K562 (cell line): ENCODE measurements around the gene COL1A1. TPM values are rescaled to one million over a fixed set of nuclear protein-coding genes. Genes with fewer than 3 reads are reported as not detected.

Experiments used
- C11orf30 ChIP-seq: fragments of 450-650 bp; IDR thresholded peaks from 2 replicates; pipeline ENCODE4 v1.6.1; 2016; ENCODE audit warnings: low read depth, mild to moderate bottlenecking
- CBX2 ChIP-seq: fragments of 200-600 bp; sonication (generic); IDR thresholded peaks from one replicate; pipeline ENCODE4 v1.6.1; 2012; ENCODE audit warnings: mild to moderate bottlenecking, low read length, inconsistent platforms; ENCODE audit not compliant: insufficient read depth, poor library complexity, severe bottlenecking
- CBX3 ChIP-seq, 2 experiments: IDR thresholded peaks; 1 replicate in 1 of 2; 2 replicates in 1 of 2; pipeline ENCODE4 v1.6.1; 2012; ENCODE audit warnings: inconsistent platforms in 2 of 2, low read length in 2 of 2, borderline replicate concordance in 1 of 2, control low read depth in 1 of 2
- CCAR2 ChIP-seq: fragments of 200-400 bp; formaldehyde crosslinking; IDR thresholded peaks from 2 replicates; pipeline ENCODE4 v1.6.1; 2017; ENCODE audit warnings: mild to moderate bottlenecking, low read depth, low read length
- FOXA1 ChIP-seq: fragments of 450-650 bp; IDR thresholded peaks from 2 replicates; pipeline ENCODE4 v1.6.1; 2016; ENCODE audit warnings: mild to moderate bottlenecking, borderline replicate concordance
- HDAC8 ChIP-seq: fragments of 450-650 bp; IDR thresholded peaks from 2 replicates; pipeline ENCODE4 v1.6.1; 2016; ENCODE audit warnings: mild to moderate bottlenecking, missing genetic modification characterization, moderate library complexity, missing compliant biosample characterization
- MTF1 ChIP-seq: fragments of 250-450 bp; sonication (Bioruptor Pico); IDR thresholded peaks from 2 replicates; pipeline ENCODE4 v1.9.0; 2021; ENCODE audit warnings: moderate library complexity, mild to moderate bottlenecking, inconsistent platforms, borderline replicate concordance
- PHF20 ChIP-seq: fragments of 450-650 bp; IDR thresholded peaks from 2 replicates; pipeline ENCODE4 v1.6.1; 2018; ENCODE audit not compliant: partially characterized antibody
- PYGO2 ChIP-seq: fragments of 450-650 bp; IDR thresholded peaks from 2 replicates; pipeline ENCODE4 v1.6.1; 2016; ENCODE audit warnings: mild to moderate bottlenecking, missing genetic modification characterization, moderate library complexity, missing compliant biosample characterization
- RB1 ChIP-seq: fragments of 450-650 bp; IDR thresholded peaks from 2 replicates; pipeline ENCODE4 v1.6.1; 2017; ENCODE audit warnings: low read depth, mild to moderate bottlenecking
- SREBF1 ChIP-seq: fragments of 150-350 bp; IDR thresholded peaks from 2 replicates; pipeline ENCODE4 v1.6.1; 2014; ENCODE audit warnings: antibody characterized with exemption, low read depth, low read length, borderline replicate concordance
- TGIF2 ChIP-seq: sonication (generic); formaldehyde crosslinking; IDR thresholded peaks from 2 replicates; pipeline ENCODE4 v1.8.1; 2022; ENCODE audit warnings: mild to moderate bottlenecking, missing genetic modification reagents, moderate library complexity
- ZNF12 ChIP-seq: sonication (generic); formaldehyde crosslinking; IDR thresholded peaks from 2 replicates; pipeline ENCODE4 v1.4.0; 2020; ENCODE audit warnings: mild to moderate bottlenecking, missing genetic modification reagents
- ZNF274 ChIP-seq: IDR thresholded peaks from 2 replicates; pipeline ENCODE4 v1.6.1; 2011; ENCODE audit warnings: low read depth, mild to moderate bottlenecking, low read length, moderate library complexity, borderline replicate concordance
- polyA plus RNA-seq, 8 experiments: library from polyadenylated mRNA; depleted of rRNA in 4 of 8; stranded (reverse) in 5 of 8; unstranded in 3 of 8; fragments of >200 nt; fragmentation: Nextera tagmentation in 2 of 8; fragmentation: Illumina TruSeq in 1 of 8; extraction: Ambion mirVana in 2 of 8; extraction: Trizol in 1 of 8; gene quantifications; 2 replicates each; pipeline versions ENCODE4 v1.2.1 to v1.2.3, GENCODE V29; 2011 to 2014; ENCODE audit warnings: inconsistent platforms in 1 of 8, missing spikeins in 1 of 8
- total RNA-seq, 7 experiments: library from RNA; depleted of rRNA in 6 of 7; stranded (reverse); fragments of >200 nt in 6 of 7; fragmentation: Illumina TruSeq in 2 of 7; extraction: Trizol in 2 of 7; gene quantifications; 2 replicates each; pipeline versions ENCODE4 v1.2.1 to v1.2.3, GENCODE V29; 2011 to 2021; ENCODE audit warnings: low replicate concordance in 1 of 7
- TF ChIP-seq, protein P1 (sequence below): fragments of 450-650 bp; IDR thresholded peaks from 2 replicates; pipeline ENCODE4 v1.6.1; 2017; ENCODE audit warnings: mild to moderate bottlenecking, moderate library complexity
- TF ChIP-seq, protein P2 (sequence below): sonication (generic); formaldehyde crosslinking; IDR thresholded peaks from 2 replicates; pipeline ENCODE4 v1.8.0; 2022; ENCODE audit warnings: mild to moderate bottlenecking, missing genetic modification reagents, borderline replicate concordance
- TF ChIP-seq, protein P3 (sequence below): fragments of 450-650 bp; IDR thresholded peaks from 2 replicates; pipeline ENCODE4 v1.6.1; 2018; ENCODE audit not compliant: partially characterized antibody
- TF ChIP-seq, protein P4 (sequence below): fragments of 450-650 bp; IDR thresholded peaks from 2 replicates; pipeline ENCODE4 v1.6.1; 2018; ENCODE audit warnings: mild to moderate bottlenecking, low read depth; ENCODE audit not compliant: partially characterized antibody

The COL1A1 gene
- total and polyA plus RNA-seq, 9 of the 15 experiments (the other 6 are each of a cell fraction or from before 2014, with no cell fraction given), result 0.04 to 3.4 (median 0.18) TPM

DNA sequence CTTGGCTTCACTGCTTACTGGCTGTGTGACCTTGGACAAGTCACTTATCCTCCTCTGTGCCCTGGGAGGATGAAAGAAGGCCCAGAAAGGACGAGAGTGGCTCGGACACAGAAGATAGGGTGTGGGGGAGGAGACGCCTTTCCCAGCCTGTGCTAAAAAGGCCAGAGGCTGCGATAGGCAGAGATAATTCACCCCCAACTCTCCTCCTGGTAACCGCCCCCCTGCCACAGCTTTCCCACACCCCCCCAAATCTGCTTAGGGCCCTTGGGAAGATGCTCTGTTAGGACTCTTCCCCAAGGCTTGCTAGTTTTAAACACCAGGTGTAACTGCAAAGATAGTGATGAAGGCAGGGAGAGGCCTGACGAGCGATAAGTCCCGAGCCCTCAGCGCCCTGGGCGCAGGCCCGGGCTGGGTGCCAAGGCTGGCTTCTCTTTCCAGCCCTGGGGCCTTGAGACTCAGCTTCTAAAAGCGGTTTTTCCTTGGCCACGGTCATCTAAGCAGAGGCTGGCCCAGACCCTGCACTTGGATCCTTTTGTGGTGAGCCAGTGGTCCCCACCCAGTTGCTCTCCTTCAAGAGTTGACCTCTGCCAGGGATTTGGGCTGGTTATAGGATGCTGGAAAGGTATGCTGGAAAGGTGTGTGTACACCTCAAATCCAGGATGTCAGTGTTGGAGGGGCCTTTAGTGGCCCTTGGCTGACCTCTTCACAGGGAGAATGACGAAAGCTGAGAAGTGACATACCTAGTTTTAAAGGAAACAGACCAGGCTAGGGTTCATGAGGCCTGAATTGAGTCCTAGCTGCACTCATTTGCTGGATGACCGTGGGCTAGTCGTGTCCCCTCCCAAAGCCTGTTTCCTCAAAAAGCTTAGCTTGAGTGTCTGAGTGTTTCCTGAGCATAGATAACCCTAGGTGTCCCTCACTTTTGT, 47.5 kb downstream of the COL1A1 start (continued):
- TF ChIP-seq, protein P1, sequence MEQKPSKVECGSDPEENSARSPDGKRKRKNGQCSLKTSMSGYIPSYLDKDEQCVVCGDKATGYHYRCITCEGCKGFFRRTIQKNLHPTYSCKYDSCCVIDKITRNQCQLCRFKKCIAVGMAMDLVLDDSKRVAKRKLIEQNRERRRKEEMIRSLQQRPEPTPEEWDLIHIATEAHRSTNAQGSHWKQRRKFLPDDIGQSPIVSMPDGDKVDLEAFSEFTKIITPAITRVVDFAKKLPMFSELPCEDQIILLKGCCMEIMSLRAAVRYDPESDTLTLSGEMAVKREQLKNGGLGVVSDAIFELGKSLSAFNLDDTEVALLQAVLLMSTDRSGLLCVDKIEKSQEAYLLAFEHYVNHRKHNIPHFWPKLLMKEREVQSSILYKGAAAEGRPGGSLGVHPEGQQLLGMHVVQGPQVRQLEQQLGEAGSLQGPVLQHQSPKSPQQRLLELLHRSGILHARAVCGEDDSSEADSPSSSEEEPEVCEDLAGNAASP, result no peak
- TF ChIP-seq TGIF2 (CRISPR knock-in tag) (no peak), PHF20 (no peak), MTF1 (CRISPR knock-in tag) (no peak), C11orf30 (no peak), CBX2 (no peak), SREBF1 (no peak), ZNF274 (no peak), CCAR2 (no peak), HDAC8 (tag) (no peak), FOXA1 (no peak), RB1 (no peak), ZNF12 (CRISPR knock-in tag) (no peak), CBX3 (IDR thresholded peaks at IDR 0.05; ENCODE audit: borderline replicate concordance in 1 of 2, low read length in 2 of 2) (no peak), PYGO2 (no peak)
- TF ChIP-seq, protein P2, sequence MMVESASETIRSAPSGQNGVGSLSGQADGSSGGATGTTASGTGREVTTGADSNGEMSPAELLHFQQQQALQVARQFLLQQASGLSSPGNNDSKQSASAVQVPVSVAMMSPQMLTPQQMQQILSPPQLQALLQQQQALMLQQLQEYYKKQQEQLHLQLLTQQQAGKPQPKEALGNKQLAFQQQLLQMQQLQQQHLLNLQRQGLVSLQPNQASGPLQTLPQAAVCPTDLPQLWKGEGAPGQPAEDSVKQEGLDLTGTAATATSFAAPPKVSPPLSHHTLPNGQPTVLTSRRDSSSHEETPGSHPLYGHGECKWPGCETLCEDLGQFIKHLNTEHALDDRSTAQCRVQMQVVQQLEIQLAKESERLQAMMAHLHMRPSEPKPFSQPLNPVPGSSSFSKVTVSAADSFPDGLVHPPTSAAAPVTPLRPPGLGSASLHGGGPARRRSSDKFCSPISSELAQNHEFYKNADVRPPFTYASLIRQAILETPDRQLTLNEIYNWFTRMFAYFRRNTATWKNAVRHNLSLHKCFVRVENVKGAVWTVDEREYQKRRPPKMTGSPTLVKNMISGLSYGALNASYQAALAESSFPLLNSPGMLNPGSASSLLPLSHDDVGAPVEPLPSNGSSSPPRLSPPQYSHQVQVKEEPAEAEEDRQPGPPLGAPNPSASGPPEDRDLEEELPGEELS (CRISPR knock-in tag), result no peak
- TF ChIP-seq, protein P3, sequence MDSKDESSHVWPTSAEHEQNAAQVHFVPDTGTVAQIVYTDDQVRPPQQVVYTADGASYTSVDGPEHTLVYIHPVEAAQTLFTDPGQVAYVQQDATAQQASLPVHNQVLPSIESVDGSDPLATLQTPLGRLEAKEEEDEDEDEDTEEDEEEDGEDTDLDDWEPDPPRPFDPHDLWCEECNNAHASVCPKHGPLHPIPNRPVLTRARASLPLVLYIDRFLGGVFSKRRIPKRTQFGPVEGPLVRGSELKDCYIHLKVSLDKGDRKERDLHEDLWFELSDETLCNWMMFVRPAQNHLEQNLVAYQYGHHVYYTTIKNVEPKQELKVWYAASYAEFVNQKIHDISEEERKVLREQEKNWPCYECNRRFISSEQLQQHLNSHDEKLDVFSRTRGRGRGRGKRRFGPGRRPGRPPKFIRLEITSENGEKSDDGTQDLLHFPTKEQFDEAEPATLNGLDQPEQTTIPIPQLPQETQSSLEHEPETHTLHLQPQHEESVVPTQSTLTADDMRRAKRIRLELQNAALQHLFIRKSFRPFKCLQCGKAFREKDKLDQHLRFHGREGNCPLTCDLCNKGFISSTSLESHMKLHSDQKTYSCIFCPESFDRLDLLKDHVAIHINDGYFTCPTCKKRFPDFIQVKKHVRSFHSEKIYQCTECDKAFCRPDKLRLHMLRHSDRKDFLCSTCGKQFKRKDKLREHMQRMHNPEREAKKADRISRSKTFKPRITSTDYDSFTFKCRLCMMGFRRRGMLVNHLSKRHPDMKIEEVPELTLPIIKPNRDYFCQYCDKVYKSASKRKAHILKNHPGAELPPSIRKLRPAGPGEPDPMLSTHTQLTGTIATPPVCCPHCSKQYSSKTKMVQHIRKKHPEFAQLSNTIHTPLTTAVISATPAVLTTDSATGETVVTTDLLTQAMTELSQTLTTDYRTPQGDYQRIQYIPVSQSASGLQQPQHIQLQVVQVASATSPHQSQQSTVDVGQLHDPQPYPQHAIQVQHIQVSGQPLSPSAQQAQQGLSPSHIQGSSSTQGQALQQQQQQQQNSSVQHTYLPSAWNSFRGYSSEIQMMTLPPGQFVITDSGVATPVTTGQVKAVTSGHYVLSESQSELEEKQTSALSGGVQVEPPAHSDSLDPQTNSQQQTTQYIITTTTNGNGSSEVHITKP, result no peak
- TF ChIP-seq, protein P4, sequence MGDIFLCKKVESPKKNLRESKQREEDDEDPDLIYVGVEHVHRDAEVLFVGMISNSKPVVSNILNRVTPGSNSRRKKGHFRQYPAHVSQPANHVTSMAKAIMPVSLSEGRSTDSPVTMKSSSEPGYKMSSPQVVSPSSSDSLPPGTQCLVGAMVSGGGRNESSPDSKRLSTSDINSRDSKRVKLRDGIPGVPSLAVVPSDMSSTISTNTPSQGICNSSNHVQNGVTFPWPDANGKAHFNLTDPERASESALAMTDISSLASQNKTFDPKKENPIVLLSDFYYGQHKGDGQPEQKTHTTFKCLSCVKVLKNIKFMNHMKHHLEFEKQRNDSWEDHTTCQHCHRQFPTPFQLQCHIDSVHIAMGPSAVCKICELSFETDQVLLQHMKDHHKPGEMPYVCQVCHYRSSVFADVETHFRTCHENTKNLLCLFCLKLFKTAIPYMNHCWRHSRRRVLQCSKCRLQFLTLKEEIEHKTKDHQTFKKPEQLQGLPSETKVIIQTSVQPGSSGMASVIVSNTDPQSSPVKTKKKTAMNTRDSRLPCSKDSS, result no peak
